GM18951 (cell line): ENCODE data around the gene RAD17.
A peak's percentile ranks its signal among the peaks of the same experiment; 100 is the strongest.
"Not testable (repeated sequence)": the region's sequence is repeated elsewhere in the genome, so short reads cannot be mapped to it uniquely, and the experiment has no call there.

ENCODE experiments used
- POLR2A ChIP-seq: IDR thresholded peaks from 4 replicates; pipeline ENCODE4 v1.6.1; 2011; ENCODE audit warnings: mild to moderate bottlenecking; ENCODE audit not compliant: insufficient read length, insufficient read depth; ENCODE audit errors: extremely low read depth
- in situ Hi-C: fragments of 300-500 bp; cut with MboI; formaldehyde crosslinking; loops from one replicate; pipeline ENCODE4 v1.12.0; 2022; ENCODE audit warnings: low sequenced_read_pairs, mixed read lengths, inconsistent platforms; ENCODE audit not compliant: unreplicated experiment

The RAD17 gene, protein sequence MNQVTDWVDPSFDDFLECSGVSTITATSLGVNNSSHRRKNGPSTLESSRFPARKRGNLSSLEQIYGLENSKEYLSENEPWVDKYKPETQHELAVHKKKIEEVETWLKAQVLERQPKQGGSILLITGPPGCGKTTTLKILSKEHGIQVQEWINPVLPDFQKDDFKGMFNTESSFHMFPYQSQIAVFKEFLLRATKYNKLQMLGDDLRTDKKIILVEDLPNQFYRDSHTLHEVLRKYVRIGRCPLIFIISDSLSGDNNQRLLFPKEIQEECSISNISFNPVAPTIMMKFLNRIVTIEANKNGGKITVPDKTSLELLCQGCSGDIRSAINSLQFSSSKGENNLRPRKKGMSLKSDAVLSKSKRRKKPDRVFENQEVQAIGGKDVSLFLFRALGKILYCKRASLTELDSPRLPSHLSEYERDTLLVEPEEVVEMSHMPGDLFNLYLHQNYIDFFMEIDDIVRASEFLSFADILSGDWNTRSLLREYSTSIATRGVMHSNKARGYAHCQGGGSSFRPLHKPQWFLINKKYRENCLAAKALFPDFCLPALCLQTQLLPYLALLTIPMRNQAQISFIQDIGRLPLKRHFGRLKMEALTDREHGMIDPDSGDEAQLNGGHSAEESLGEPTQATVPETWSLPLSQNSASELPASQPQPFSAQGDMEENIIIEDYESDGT

DNA sequence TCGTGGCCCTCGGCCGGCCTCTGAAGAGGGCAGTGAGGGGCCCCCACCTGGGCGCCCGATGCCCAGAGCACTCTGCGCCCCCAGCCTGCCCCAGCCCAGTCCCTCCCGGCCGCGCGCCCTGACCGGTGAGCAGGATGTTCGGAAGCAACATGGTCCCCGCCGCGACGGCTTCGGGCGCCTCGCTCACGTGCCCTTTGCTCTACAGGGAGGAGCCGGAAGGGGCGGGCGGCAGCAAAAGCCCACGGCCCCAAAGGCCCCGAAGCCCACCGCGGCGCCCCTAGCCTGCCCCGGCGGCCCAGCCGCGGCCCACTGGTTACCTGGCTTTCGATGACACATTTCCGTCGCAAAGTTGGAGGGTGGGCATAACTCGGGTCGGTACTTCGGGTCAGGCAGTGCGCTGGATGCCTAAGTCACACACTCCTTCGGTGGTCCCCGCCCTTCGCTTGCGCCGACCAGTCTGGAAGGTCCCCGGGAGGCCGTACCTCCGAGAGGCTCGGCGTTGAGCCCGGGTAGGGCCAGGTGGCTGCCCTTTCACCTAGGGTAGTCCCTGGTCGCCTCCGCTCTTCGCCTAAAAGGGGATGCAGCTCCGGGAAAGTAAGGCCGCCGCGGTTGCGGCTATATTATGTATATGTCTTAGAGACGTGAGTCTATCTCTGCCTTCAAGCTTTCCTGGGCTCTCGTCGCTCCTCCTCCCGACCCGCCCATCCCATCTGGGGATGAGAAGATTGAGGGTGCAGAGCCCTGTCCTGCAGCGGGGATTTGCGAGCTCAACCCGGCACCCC, at the start of gene RAD17, which contains the start of the genes AK6 and TAF9:
TSS of gene RAD17 (plus strand) at position 479 of the 782 bp plus-strand sequence. CDS start 2,391 bp downstream, outside the sequence.
TSS of gene AK6 (minus strand) at position 181 of the 782 bp plus-strand sequence. CDS start at position 151, 30 bp downstream.
TSS of gene TAF9 (minus strand) at position 181 of the 782 bp plus-strand sequence. CDS start 3,783 bp downstream, outside the sequence.
- peak; percentile 84 for TF ChIP-seq POLR2A
- in situ Hi-C loops, result no loop called here

DNA sequence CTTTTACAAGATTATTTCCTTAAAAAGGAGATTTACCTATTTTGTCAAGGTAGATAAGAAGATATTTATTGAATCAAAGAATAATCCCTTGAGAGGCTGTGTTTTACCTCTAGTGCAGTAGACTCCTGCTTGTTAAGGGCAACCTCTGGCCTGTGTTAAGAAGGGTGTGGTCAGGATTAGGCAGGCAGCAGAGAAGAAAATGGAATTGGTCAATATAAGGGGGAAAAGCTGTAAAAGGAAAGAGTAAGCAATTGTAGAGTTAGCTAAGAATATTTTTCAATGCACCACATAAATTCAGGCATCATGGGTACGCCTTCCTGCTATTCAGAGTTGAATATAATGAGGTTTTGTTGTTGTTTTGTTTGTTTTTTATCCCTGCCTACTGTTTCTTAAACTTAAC, 43.3 kb upstream of the RAD17 start:
- TF ChIP-seq POLR2A, result no peak
- in situ Hi-C loops, result no loop called here

DNA sequence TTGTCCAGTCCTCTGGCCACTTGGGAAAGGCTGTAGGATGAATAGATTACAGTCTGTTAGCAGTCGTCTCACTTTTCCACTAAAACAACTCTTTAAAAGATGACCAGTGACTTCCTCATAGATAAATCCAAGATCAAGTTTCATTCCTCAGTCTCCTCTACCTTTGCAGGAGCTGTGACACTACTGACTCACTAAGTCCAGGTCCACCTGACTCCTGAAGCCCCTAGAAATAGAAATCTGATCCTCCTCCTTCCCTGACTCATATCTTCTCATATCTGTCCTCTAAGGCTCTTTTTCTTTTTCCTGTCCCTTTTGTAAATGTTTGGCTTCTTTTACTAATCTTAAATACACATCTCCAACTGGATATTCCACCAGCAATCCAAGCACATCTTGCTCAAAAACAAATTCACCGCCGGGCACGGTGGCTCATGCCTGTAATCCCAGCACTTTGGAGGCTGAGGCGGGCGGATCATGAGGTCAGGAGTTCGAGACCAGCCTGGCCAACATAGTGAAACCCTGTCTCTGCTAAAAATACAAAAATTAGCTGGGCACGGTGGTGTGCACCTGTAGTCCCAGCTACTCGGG, 39.6 kb upstream of the RAD17 start:
- no peak for TF ChIP-seq POLR2A
- in situ Hi-C loops, result no loop called here

DNA sequence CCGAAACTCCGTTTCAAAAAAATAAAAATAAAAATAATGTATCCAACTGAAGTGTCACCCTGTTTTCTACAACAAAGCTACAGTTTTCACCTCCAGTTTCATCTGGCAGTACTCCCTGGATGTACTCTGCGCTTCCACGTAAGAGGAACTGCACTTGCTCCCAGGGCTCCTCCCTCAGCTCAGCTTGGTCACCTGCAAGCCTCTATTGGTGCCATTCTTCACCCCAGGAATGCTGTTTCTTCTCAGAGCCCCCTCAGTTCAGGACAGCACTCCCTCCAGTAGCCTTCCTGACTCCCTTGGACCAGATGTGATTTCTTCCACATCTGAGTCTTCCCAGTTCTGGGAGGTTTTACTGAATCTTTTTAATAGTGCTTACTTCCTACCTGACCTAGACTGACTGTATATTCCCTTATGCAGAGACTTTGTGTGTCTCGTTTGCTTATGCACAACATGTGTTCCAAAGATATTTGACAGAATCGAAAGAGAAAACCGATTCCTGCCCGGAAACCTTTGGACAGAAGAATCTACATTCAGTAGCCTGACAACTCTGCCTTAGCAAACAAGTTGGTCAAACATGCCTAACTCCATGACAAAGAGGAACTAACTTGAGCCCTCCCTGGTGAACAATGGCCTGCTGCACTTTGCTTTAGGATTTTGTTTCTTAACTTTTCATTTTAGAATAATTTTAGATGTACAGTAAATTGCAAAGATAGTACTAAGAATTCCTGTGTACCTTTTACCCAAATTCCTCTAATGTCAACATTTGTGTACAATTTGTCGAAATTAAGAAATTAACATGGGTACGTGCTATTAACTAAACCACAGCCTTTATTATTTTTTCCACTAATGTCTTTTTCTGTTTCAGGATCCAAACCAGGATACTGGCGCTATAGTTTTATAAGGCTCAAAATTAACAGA, 37.8 kb upstream of the RAD17 start:
- in situ Hi-C loops, result no loop called here
- TF ChIP-seq POLR2A, result no peak

DNA sequence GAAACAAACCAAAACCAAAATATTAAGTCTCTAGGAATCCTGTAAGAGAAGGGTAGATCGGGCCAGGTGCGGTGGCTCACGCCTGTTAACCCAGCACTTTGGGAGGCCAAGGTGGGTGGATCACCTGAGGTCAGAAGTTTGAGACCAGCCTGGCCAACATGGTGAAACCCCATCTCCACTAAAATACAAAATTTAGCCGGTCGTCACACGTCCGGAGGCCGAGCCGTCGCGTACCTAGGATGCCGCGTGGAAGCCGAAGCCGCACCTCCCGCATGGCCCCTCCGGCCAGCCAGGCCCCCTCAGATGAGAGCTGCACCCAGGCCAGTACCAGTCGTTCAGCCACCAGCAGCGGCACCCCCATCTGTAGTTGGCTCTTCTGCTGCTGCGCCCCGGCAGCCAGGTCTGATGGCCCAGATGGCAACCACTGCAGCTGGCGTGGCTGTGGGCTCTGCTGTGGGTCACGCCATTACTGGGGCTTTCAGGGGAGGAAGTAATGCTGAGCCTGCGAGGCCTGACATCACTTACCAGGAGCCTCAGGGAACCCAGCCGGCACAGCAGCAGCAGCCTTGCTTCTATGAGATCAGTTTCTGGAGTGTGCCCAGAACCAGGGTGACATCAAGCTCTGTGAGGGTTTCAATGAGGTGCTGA, 35.8 kb upstream of the RAD17 start:
- in situ Hi-C loops, result not testable (repeated sequence)

DNA sequence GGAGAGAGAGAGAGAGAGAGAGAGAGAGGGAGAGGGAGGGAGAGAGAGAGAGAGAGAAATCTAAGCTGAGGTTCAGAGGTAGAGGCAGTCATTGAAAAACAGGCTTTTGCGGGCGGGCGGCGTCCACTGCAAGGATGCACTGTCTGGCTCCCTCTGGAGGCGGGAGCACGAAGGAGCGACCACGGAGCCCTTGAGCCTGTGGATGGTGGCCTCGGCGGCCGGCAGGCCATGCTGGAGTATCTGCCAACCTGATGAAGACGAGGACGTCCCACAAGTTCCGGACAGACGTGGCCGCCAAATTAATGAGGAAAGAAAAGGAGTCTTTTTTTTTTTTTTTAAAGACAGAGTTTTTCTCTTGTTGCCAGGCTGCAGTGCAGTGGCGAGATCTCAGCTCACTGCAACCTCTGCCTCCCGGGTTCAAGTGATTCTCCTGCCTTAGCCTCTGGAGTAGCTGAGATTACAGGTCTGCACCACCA, 34.8 kb upstream of the RAD17 start:
- in situ Hi-C loops, result no loop called here
- no peak for TF ChIP-seq POLR2A

DNA sequence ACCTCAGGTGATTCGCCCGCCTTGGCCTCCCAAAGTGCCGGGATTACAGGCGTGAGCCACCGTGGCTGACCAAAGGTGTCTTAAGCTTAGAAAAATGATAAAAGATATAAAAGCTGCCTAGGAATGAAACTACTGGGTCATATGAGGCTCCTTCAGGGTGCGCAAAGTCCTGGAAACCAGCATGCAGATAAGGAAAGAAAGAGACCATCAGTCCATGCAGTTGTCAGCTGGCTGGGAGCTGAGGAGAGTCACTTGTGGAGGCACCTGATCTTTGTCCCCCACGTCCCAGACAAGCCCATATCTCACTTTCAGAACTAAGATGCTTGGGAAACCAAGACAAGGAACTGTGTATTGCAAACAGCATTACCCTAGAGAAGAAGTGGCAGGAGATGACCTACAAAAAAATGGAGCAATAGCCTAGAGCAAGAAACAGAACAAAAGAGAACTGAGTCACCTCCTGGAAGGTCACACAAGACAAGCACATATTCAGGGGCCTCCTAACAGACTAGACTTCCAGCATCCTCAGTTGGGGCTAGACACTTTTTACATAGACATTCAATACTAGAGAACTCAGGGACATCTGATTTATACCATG, 34.2 kb upstream of the RAD17 start:
- in situ Hi-C loops, result no loop called here
- TF ChIP-seq POLR2A, result no peak

DNA sequence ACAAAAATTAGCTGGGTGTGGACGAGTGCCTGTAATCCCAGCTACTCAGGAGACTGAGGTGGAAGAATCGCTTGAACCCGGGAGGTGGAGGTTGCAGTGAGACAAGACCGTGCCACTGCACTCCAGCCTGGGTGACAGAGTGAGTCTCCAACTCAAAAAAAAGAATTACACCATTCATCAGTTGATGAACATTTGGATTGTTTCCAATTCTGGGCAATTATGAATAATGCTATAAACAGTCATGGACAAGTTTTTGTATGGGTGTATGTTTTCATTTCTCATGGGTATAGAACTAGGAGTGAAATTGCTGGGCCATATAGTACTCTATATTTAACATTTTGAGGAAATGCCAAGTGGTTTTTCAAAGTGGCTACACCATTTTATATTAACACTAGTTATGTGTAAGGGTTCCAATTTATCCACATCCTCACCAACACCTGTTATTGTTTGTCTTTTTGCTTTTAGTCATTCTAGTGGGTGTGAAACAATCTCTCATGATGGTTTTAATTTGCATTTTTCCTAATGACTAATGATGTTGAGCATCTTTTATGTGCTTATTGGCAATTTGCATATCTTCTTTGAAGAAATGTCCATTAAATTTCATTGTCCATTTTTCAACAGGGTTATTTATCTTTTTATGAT, 28.0 kb upstream of the RAD17 start:
- in situ Hi-C loops, result no loop called here
- TF ChIP-seq POLR2A, result no peak

DNA sequence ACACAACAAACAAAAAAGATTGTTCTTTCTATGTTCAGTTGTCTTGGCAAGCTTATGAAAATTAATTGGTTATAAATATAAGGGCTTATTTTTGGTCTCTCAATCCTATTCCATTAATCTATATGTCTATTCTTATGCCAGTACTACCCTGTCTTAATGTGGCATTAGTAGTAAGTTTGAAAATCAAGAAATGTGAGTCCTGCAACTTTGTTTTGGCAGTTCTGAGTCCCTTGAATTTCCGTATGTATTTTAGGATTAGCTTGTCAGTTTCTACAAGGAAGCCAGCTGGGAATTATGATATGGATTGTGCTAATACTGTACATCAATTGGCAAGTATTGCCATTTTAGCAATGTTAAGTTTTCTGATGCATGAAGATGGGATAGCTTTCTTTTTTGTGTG, 26.5 kb upstream of the RAD17 start:
- no peak for TF ChIP-seq POLR2A
- in situ Hi-C loops, result no loop called here

DNA sequence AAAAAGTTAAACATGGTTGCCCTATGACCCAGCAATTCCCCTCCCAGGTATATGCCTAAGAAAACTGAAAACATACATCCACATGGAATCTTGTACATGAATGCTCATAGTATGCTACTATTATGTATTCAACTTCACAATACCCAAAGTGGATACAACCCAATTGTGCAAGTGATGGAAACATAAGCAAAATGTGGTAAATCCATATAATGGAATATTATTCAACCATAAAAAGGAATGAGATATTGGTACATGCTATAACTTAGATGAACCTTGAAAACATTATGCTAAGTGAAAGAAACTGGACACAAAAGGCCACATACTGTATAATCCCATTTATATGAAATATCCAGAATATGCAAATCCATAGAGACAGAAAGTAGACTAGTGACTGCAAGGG, 19.0 kb upstream of the RAD17 start:
- no peak for TF ChIP-seq POLR2A
- in situ Hi-C loops, result no loop called here

DNA sequence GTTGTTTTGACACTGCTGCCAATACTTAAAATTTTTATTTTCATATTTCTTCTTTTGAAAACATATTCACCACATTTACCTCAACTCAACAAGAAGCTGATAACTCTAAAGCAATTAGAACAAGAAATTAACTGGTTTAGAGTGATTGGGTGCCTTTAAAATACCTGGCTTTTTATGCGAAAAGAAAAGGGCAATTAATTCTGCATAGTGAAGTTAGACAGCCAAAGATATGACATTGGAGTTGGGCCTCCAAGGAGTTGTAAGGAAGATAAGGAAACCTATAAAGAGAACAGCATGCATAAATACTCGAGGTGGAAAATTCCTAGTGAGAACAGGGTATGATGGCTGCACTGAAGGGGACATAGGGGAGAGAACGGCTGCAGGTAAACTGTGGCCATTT, 9.9 kb upstream of the RAD17 start:
- TF ChIP-seq POLR2A, result no peak
- in situ Hi-C loops, result no loop called here

DNA sequence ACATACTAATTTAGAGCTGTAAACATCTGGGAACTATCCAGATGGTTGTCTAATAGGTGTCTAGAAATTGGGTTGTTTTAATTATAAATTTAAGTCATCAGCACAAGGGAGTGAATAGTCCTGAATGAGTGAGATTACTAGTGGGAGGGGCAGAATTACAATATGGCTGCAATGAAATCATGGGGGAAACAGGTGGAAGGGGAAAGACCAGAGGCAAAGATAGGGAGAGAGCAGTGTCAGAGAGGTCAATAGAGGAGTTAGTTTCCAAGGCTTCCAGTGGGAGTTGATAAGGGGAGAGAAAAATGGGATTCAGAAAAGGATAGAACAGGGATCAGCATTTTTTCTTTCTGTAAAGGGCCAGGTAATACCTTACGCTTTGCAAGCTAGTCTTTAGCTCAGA, 9.2 kb upstream of the RAD17 start:
- no peak for TF ChIP-seq POLR2A
- in situ Hi-C loops, result no loop called here
